ENCODE results near the gene DNAAF5. TPM values are rescaled to one million over a fixed set of nuclear protein-coding genes. Genes with fewer than 3 reads are reported as not detected.
"Not testable (repeated sequence)": the region's sequence is repeated elsewhere in the genome, so short reads cannot be mapped to it uniquely, and the experiment has no call there.

DNAAF5 gene
- polyA plus RNA-seq, 1 of the 3 experiments (the other 2 are of a cell fraction) = 58.5 TPM

DNA sequence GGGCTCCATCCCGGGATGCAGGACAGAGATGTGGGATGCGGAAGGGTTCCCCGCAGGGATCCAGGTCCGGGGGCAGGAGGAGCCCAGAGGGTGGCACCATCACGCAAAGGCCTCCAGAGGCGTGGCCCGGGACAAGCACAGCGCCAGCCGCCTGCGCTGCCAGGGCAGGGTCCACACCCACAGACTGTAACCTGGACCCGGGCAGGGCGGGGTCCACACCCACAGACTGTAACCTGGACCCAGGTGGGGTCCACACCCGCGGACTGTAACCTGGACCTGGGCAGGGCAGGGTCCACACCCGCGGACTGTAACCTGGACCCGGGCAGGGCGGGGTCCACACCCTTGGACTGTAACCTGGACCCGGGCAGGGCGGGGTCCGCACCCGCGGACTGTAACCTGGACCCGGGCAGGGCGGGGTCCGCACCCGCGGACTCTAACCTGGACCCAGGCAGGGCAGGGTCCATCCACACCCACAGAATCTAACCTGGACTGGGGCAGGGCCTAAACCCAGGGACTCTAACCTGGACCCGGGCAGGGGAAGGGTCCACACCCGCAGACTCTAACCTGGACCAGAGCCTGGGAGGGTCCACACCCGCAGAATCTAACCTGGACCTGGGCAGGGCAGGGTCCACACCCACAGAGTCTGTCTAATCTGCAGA is 68.3 kb downstream of the DNAAF5 start (continued):
- TF ChIP-seq EP300 (IDR thresholded peaks at IDR 0.05; ENCODE audit: borderline replicate concordance in 1 of 2, low read depth in 1 of 2, low read length in 1 of 2) = no peak
- TF ChIP-seq RFX5 (IDR thresholded peaks at IDR 0.05; ENCODE audit: low read length) = no peak
- TF ChIP-seq, protein P1, sequence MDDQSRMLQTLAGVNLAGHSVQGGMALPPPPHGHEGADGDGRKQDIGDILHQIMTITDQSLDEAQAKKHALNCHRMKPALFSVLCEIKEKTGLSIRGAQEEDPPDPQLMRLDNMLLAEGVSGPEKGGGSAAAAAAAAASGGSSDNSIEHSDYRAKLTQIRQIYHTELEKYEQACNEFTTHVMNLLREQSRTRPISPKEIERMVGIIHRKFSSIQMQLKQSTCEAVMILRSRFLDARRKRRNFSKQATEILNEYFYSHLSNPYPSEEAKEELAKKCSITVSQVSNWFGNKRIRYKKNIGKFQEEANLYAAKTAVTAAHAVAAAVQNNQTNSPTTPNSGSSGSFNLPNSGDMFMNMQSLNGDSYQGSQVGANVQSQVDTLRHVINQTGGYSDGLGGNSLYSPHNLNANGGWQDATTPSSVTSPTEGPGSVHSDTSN (IDR thresholded peaks at IDR 0.05) = no peak
- no peak for TF ChIP-seq SMC3 (IDR thresholded peaks at IDR 0.05; ENCODE audit: low read depth, low read length)

DNA sequence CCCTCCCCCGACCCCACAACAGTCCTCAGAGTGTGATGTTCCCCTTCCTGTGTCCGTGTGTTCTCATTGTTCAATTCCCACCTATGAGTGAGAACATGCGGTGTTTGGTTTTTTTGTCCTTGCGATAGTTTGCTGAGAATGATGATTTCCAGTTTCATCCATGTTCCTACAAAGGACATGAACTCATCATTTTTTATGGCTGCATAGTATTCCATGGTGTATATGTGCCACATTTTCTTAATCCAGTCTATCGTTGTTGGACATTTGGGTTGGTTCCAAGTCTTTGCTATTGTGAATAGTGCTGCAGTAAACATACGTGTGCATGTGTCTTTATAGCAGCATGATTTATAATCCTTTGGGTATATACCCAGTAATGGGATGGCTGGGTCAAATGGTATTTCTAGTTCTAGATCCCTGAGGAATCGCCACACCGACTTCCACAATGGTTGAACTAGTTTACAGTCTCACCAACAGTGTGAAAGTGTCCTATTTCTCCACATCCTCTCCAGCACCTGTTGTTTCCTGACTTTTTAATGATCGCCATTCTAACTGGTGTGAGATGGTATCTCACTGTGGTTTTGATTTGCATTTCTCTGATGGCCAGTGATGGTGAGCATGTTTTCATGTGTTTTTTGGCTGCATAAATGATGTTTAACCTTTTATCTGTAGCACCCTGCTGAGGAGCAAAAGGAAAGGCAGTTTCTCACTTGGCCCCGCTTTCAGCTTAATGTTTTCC is 70.1 kb downstream of the DNAAF5 start:
- H3F3A ChIP-seq (replicated peaks; ENCODE audit: insufficient read depth); H3K9ac ChIP-seq; H3K27me3 ChIP-seq (ENCODE audit: insufficient read depth); H3K4me3 ChIP-seq (ENCODE audit: low read depth in 2 of 2, low read length in 1 of 2); H3K79me2 ChIP-seq (ENCODE audit: insufficient read depth); H3K4me1 ChIP-seq (ENCODE audit: control insufficient read depth in 1 of 2, insufficient read depth in 2 of 2, low read depth in 1 of 2, low read length in 1 of 2); H3K27ac ChIP-seq (ENCODE audit: low read depth in 2 of 2, low read length in 1 of 2); H3K4me2 ChIP-seq; POLR2A ChIA-PET; H3K9me3 ChIP-seq; DNase-seq; H3K36me3 ChIP-seq (replicated peaks in 1 of 2; ENCODE audit: control insufficient read depth in 1 of 2, insufficient read depth in 2 of 2, low read length in 1 of 2); H4K20me1 ChIP-seq (ENCODE audit: insufficient read depth); H3K9me2 ChIP-seq; H2AFZ ChIP-seq (ENCODE audit: low read depth): not testable (repeated sequence)
- CTCF ChIA-PET = interaction anchor here (1.6 kb wide), 1 partner anchor 22 kb away, joined by 6 read pairs; no protein-coding TSS in a partner anchor
- WGBS (ENCODE audit: low lambda C conversion rate) = 84% methylated on average over 8 of the region's 10 CpGs

DNA sequence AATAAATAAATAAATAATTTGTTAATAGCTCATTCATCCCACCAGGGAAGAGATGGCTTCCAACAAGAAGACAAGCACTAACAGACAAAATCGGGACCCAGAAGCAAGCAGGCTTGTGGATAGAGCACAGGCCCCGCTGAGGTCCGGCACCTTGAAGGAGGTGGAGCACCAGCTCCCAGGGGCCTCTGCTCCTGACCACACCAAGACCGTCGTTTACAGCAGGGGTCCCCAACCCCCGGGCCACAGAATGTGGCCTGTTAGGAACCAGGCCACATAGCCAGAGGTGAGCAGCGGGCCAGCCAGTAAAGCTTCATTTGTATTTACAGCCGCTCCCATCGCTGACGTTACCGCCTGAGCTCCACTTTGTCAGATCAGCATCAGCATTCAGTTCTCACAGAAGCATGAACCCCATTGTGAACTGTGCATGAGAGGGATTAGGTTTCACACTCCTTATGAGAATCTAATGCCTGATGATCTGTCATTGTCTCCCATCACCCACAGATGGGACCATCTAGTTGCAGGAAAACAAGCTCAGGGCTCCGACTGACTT is 72.5 kb downstream of the DNAAF5 start:
- Histone ChIP-seq H3K79me2 (ENCODE audit: insufficient read depth) (no peaks in the 10 kb centered on the region), H3K9me2 (no peaks in the 10 kb centered on the region), H3K4me2 (no peak overlapping the region), H4K20me1 (ENCODE audit: insufficient read depth) (no peaks in the 10 kb centered on the region), H3K4me1 (ENCODE audit: control insufficient read depth in 1 of 2, insufficient read depth in 2 of 2, low read depth in 1 of 2, low read length in 1 of 2) (peaks cover 0 to 4% of the 10 kb centered on the region in 2 experiments; a peak in 1 of 4 replicates), H3K36me3 (replicated peaks in 1 of 2; ENCODE audit: control insufficient read depth in 1 of 2, insufficient read depth in 2 of 2, low read length in 1 of 2) (no peaks in the 10 kb centered on the region), H3K4me3 (ENCODE audit: low read depth in 2 of 2, low read length in 1 of 2) (no peak overlapping the region), H3F3A (replicated peaks; ENCODE audit: insufficient read depth) (no peaks in the 10 kb centered on the region), H2AFZ (ENCODE audit: low read depth) (no peak overlapping the region), H3K27ac (ENCODE audit: low read depth in 2 of 2, low read length in 1 of 2) (no peak overlapping the region), H3K9ac (no peak overlapping the region), H3K9me3 (no peaks in the 10 kb centered on the region), H3K27me3 (ENCODE audit: insufficient read depth) (no peaks in the 10 kb centered on the region)
- TF ChIP-seq POLR2AphosphoS5 (IDR thresholded peaks at IDR 0.05; ENCODE audit: low read depth, low read length) (no peak), TCF12 (IDR thresholded peaks at IDR 0.05) (no peak), FOSL2 (IDR thresholded peaks at IDR 0.05; ENCODE audit: borderline replicate concordance, low read depth) (no peak), RXRA (IDR thresholded peaks at IDR 0.05; ENCODE audit: borderline replicate concordance, low read depth) (no peak), FOXJ3 (CRISPR knock-in tag; IDR thresholded peaks at IDR 0.05) (no peak), ELF1 (IDR thresholded peaks at IDR 0.05) (no peak), CTCF (IDR thresholded peaks at IDR 0.05) (no peak), NFIC (IDR thresholded peaks at IDR 0.05; ENCODE audit: borderline replicate concordance) (no peak), EP300 (IDR thresholded peaks at IDR 0.05; ENCODE audit: borderline replicate concordance in 1 of 2, low read depth in 1 of 2, low read length in 1 of 2) (no peak)
- TF ChIP-seq, protein P2, sequence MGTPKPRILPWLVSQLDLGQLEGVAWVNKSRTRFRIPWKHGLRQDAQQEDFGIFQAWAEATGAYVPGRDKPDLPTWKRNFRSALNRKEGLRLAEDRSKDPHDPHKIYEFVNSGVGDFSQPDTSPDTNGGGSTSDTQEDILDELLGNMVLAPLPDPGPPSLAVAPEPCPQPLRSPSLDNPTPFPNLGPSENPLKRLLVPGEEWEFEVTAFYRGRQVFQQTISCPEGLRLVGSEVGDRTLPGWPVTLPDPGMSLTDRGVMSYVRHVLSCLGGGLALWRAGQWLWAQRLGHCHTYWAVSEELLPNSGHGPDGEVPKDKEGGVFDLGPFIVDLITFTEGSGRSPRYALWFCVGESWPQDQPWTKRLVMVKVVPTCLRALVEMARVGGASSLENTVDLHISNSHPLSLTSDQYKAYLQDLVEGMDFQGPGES (IDR thresholded peaks at IDR 0.05; ENCODE audit: low read depth, low read length) = no peak
- TF ChIP-seq, protein P3, sequence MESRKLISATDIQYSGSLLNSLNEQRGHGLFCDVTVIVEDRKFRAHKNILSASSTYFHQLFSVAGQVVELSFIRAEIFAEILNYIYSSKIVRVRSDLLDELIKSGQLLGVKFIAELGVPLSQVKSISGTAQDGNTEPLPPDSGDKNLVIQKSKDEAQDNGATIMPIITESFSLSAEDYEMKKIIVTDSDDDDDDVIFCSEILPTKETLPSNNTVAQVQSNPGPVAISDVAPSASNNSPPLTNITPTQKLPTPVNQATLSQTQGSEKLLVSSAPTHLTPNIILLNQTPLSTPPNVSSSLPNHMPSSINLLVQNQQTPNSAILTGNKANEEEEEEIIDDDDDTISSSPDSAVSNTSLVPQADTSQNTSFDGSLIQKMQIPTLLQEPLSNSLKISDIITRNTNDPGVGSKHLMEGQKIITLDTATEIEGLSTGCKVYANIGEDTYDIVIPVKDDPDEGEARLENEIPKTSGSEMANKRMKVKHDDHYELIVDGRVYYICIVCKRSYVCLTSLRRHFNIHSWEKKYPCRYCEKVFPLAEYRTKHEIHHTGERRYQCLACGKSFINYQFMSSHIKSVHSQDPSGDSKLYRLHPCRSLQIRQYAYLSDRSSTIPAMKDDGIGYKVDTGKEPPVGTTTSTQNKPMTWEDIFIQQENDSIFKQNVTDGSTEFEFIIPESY (IDR thresholded peaks at IDR 0.05; ENCODE audit: borderline replicate concordance, low read depth) = no peak
- TF ChIP-seq, protein P4, sequence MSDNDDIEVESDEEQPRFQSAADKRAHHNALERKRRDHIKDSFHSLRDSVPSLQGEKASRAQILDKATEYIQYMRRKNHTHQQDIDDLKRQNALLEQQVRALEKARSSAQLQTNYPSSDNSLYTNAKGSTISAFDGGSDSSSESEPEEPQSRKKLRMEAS (IDR thresholded peaks at IDR 0.05; ENCODE audit: low read depth) = no peak
- POLR2A ChIA-PET = no interaction called here
- DNase-seq = no peak
- CTCF ChIA-PET = interaction anchor here (0.8 to 3.3 kb wide), 7 partner anchors 9 to 74 kb away, joined by 3 to 21 read pairs (median 5); no protein-coding TSS in a partner anchor
- WGBS (ENCODE audit: low lambda C conversion rate) = 86% methylated on average over 12 of the region's 12 CpGs
